Measurements from ENCODE around the gene ABI2.
"Not testable (repeated sequence)": the region's sequence is repeated elsewhere in the genome, so short reads cannot be mapped to it uniquely, and the experiment has no call there.

ABI2 gene

DNA sequence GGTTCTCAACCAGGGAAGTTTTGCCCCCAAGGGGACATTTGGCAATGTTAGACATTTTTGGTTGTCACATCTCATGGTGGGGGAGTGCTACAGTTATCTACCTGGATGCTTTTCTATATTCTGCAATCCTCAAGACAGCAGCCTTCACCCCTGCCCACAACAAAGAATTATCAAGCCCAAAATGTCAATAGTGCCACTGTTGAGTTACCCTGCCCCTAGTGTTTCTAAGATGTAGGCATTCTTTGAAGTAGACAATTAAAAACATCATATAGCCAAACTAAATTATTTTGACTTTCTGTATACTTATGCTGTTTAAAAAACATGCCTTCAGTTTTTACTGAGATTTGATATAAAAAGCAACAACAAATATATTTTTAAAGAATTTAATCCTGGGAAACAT lies 48.0 kb downstream of the ABI2 start:
- Mint-ChIP-seq H3K4me3 (no peak overlapping the region), H3K4me1 (no peaks in the 10 kb centered on the region), H3K9me3 (no peaks in the 10 kb centered on the region), H3K27ac (no peak overlapping the region), H3K36me3 (peaks cover 1% of the 10 kb centered on the region), H3K27me3 (no peaks in the 10 kb centered on the region)
- DNase-seq, result no peak
- CTCF ChIA-PET, result no interaction called here

DNA sequence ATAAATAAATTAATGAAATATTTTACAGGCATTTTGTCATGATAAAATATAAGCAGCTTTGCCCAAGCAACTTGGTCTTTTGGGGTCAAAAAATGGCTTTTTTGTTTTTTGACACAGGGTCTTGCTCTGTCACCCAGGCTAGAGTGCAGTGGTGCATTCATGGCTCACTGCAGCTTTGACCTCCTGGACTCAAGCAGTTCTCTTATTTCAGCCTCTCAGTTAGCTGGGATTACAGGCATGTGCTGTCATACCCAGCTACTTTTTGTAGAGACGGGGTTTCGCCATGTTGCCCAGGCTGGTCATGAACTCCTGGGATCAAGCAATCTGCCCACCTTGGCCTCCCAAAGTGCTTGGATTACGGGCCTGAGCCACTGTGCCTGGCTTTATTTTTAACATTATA lies 51.0 kb downstream of the ABI2 start:
- Mint-ChIP-seq H3K9me3 (no peaks in the 10 kb centered on the region), H3K4me3 (no peak overlapping the region), H3K27ac (no peak overlapping the region), H3K36me3 (peaks cover 2% of the 10 kb centered on the region), H3K27me3 (no peaks in the 10 kb centered on the region), H3K4me1 (no peaks in the 10 kb centered on the region)
- CTCF ChIA-PET, result no interaction called here
- DNase-seq, result no peak

DNA sequence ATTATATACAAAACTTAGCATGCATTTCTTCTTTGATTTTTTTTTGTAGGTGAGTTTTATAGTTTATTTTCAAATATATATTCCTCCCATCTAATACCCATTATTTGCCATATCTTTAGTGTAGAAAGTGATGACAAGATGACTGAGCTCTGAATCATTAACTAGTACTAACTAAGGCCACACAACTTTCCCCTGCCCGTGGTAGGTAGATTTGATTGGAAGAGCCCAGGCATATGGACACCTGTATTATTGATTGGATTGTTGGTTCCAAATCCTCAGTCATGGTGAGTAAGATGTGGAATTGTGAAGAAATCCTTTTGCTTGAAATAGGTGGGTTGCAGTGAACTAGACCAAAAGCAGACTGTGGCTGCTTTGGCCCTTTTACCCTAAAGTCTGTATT lies 54.8 kb downstream of the ABI2 start:
- H3K36me3 Mint-ChIP-seq, result peaks cover 2% of the 10 kb centered on the region

DNA sequence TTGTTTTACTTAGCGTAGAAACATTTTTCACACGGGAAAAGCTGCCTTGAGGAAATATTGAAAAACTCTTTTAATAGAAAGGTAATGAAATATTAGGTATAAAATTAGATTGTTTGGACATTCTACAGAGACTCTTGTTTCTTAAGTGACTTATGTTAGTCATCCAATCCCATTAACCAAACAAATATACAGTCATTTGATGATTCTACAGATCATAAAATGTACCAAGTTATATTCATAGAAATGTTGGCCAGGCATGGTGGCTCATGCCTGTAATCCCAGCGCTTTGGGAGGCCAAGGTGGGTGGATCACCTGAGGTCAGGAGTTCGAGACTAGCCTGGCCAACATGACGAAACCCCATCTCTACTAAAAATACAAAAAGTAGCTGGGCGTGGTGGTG lies 60.0 kb downstream of the ABI2 start:
- H3K9me3 Mint-ChIP-seq, H3K27me3 Mint-ChIP-seq, DNase-seq, H3K4me3 Mint-ChIP-seq, CTCF ChIA-PET, H3K36me3 Mint-ChIP-seq, H3K4me1 Mint-ChIP-seq, H3K27ac Mint-ChIP-seq: not testable (repeated sequence)

More for the DNA sequence above, 54.8 kb downstream of the ABI2 start:
- H3K27ac Mint-ChIP-seq, result no peak overlapping the region
- no peak overlapping the region for H3K4me3 Mint-ChIP-seq
- no peaks in the 10 kb centered on the region for H3K4me1 Mint-ChIP-seq
- no peak for DNase-seq
- no peaks in the 10 kb centered on the region for H3K9me3 Mint-ChIP-seq
- CTCF ChIA-PET, result no interaction called here
- no peaks in the 10 kb centered on the region for H3K27me3 Mint-ChIP-seq

DNA sequence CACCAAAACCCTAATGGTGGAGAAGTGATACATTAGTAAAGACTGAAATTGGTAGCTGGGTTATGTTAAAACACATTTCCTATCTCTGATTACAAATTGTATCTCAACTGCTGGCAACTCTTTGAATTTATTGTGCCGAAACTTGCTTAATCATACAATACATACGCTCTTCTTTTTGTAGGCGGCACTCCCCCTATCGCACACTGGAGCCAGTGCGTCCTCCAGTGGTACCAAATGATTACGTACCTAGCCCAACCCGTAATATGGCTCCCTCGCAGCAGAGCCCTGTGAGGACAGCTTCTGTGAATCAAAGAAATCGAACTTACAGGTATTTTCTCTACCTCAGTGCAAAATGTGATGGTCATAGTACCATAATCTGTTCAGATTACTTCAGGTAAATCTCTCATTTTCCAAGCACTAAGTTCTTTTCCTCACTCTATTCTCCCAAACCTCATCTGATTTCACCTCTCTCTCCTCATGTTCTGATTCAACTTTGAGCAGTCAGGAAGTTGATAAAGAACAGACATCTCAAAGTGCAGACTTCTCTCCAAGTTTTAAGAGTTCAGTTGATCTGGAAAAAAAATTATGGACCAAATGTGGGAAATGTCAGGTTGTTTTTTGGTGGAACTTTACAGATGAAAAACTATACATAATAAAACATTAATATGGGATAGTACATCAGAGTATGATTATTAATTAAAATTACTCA lies 66.5 kb downstream of the ABI2 start:
- DNase-seq, result no peak
- CTCF ChIA-PET, result no interaction called here
- Mint-ChIP-seq H3K4me1 (peaks cover 4% of the 10 kb centered on the region), H3K36me3 (peaks cover 11% of the 10 kb centered on the region), H3K27ac (no peak overlapping the region), H3K4me3 (no peak overlapping the region), H3K9me3 (peaks cover 4% of the 10 kb centered on the region), H3K27me3 (no peaks in the 10 kb centered on the region)

DNA sequence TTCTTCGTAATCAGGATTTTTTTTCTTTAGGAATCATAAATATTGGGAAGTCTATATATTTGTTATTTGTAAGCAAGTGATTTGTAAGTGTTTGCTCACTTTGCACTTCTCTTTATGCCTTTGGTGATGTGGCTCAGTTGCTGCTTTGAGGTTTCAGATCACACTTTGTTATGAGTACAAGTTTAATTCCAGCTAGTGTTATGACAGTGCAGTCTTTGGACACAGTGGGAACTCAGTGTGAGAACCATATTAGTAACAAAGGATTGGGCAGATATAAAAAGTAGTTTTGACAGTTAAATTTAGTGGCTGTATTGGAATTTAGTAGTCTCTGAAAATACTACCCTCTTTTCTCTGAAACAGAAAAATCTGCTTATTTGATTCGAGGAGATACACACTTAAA lies 67.7 kb downstream of the ABI2 start:
- H3K27ac Mint-ChIP-seq, result no peak overlapping the region
- H3K36me3 Mint-ChIP-seq, result peaks cover 11% of the 10 kb centered on the region
- DNase-seq, result no peak
- CTCF ChIA-PET, result no interaction called here
- H3K4me1 Mint-ChIP-seq, result peaks cover 4% of the 10 kb centered on the region
- no peaks in the 10 kb centered on the region for H3K27me3 Mint-ChIP-seq
- no peak overlapping the region for H3K4me3 Mint-ChIP-seq
- H3K9me3 Mint-ChIP-seq, result peaks cover 4% of the 10 kb centered on the region

DNA sequence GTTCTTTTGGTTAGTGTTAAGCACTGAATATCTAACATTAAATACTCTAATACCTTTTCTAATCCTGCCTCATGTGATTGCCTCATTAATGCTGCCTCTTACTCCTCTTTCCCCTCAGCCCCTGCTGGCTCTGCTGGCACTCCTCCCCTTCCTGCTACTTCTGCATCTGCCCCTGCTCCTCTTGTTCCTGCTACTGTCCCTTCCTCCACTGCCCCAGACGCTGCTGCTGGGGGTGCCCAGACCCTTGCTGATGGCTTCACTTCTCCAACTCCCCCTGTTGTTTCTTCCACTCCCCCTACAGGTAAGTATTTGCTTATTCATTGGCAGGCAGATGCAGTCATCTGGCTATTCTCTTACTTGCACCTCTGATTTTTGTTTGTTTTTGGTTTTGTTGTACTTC lies 68.5 kb downstream of the ABI2 start:
- H3K9me3 Mint-ChIP-seq, result peaks cover 4% of the 10 kb centered on the region
- no peak overlapping the region for H3K4me3 Mint-ChIP-seq
- CTCF ChIA-PET, result no interaction called here
- peaks cover 11% of the 10 kb centered on the region for H3K36me3 Mint-ChIP-seq
- H3K27ac Mint-ChIP-seq, result no peak overlapping the region
- no peaks in the 10 kb centered on the region for H3K27me3 Mint-ChIP-seq
- DNase-seq, result no peak
- peaks cover 4% of the 10 kb centered on the region for H3K4me1 Mint-ChIP-seq

DNA sequence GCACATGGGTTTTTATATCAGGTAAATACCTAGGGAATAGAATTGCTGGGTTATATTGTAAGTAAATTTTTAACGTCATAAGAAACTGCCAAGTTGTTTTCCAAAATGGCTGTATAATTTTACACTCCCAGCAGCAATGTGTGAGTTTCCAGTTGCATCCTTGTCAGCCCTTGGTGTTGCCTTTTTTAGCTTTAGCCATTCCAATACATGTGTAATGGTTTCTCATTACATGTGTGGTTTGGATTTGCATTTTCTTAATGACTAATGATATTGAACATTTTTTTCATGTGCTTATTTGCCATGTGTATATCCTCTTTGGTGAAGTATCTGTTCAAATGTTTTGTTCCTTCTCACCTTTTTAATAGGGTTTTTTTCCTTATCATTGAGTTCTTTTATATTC lies 70.8 kb downstream of the ABI2 start:
- H3K27me3 Mint-ChIP-seq, result no peaks in the 10 kb centered on the region
- no peak overlapping the region for H3K27ac Mint-ChIP-seq
- H3K9me3 Mint-ChIP-seq, result peaks cover 4% of the 10 kb centered on the region
- peaks cover 11% of the 10 kb centered on the region for H3K36me3 Mint-ChIP-seq
- CTCF ChIA-PET, result no interaction called here
- no peak for DNase-seq
- no peaks in the 10 kb centered on the region for H3K4me1 Mint-ChIP-seq
- no peak overlapping the region for H3K4me3 Mint-ChIP-seq

DNA sequence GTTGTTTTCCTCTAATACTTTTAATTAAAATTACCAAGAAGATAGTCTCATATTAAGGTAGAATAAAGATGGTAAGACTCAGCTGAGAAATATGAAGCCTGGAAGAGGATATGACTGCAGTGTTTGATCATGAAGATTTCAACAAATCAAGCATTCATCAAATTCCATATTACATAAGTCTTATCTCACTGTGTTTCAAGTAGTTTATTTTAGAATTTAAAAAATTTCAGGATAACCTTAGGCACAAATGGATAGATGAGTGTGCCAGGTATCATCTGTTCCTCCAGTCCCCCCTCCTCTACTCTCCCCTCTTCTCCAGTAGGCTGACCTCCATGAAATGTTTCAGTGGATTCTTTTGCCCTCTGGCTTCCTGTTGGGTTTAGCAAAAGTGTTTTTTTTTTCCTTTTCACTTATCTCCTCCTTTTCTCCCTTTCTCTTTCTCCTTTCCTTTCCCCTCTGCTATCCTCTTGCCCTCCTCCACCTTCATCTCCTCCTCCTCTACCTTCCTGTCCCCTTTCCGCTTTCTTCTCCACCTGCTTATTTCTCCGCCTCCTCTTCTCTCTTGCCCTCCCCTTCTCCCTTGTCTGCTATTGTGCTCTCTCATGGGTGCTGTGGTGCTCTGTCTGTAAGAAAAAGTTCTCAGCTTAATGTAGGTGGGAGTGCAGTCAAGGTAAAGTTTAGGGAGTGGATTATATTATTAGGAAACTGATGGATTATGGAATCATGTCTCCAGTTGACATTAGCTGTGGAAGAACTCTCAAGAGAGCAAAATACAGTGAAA lies 72.8 kb downstream of the ABI2 start:
- H3K4me3 Mint-ChIP-seq, result no peak overlapping the region
- DNase-seq, result no peak
- no peaks in the 10 kb centered on the region for H3K4me1 Mint-ChIP-seq
- no peaks in the 10 kb centered on the region for H3K27me3 Mint-ChIP-seq
- CTCF ChIA-PET, result no interaction called here
- H3K9me3 Mint-ChIP-seq, result peaks cover 4% of the 10 kb centered on the region
- H3K36me3 Mint-ChIP-seq, result peaks cover 10% of the 10 kb centered on the region
- H3K27ac Mint-ChIP-seq, result no peak overlapping the region

DNA sequence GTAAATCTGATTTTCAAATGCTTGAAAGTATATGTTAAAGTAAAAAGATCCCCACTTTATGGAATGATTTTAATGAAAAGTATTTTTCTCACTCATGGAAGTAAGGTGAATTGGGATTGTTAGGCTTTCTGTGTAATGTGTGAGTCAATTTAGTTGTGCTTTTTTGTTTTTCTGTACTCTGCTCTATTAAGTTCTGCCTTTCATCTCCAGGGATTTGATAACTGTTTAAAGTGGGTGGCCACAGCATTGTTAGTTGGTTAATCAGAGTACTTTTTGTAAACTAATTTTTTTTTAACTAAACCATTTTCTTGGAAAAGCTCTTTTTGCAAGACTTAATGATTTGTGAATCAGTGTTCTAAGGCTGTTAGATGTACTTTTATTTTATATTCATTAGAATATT lies 76.8 kb downstream of the ABI2 start:
- CTCF ChIA-PET, result no interaction called here
- Mint-ChIP-seq H3K4me1 (no peaks in the 10 kb centered on the region), H3K9me3 (no peaks in the 10 kb centered on the region), H3K4me3 (no peak overlapping the region), H3K36me3 (peaks cover 8% of the 10 kb centered on the region), H3K27ac (no peak overlapping the region), H3K27me3 (no peaks in the 10 kb centered on the region)
- DNase-seq, result no peak

DNA sequence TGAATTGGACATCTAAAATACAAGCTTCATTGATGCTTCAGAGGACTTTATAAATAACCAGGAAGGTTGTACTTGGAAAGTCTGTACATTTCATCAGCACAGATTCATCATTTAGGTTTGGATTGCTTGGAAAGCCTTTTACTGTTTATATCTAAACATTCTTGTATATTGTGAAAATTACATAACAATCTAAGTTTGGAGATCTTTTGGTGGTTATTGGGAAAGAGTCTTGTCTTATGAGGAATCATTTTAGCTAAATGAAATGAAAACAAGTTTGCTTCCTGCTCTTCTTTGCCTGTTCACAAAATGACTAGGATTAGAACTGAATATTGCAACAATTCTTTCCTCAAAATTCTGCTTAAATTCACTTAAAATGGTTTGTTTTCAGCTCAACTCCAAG lies 79.3 kb downstream of the ABI2 start:
- CTCF ChIA-PET, result no interaction called here

DNA sequence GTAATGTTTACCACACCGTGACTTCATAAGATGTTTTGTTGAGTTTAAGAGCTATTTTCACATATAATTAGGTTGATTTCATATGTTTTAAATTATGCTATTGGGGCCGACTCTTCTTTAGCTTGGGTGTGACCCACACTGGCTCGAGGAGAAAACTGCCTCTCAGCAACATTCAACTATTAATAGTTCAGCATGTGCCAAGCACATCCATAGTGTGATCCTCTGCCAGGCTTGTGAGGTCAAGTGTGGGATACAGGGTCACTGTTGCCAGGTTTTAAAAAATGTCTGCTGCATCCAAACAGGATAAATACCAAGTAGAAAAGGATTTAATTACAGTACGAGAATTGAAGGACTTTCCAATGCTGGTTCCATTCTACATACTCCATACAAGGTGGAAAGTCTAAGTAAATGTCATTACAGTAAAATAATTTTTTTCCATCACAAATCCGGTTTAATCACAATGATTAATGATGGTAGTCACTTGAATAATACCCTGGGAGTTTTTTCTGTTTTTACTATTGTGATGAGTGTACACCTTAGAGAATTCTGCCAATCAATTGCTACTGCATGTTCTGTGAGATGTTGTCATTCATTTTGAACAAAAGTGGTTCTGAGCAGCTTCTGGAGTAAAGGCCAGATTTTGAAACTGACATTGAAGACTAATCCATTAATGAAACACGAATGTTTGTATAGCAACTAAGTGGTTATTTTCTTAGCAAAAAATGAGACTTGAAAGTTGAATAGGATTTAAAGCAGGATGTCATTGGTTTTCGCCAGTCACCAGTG lies 84.5 kb downstream of the ABI2 start:
- Mint-ChIP-seq H3K27ac (no peak overlapping the region), H3K9me3 (no peaks in the 10 kb centered on the region), H3K4me1 (no peaks in the 10 kb centered on the region), H3K27me3 (no peaks in the 10 kb centered on the region), H3K36me3 (peaks cover 20% of the 10 kb centered on the region), H3K4me3 (no peak overlapping the region)
- no peak for DNase-seq
- CTCF ChIA-PET, result interaction anchor here (0.5 kb wide), 1 partner anchor 163 kb away, joined by 5 read pairs; no protein-coding TSS in a partner anchor

More for the DNA sequence above, 79.3 kb downstream of the ABI2 start:
- Mint-ChIP-seq H3K9me3 (no peaks in the 10 kb centered on the region), H3K4me3 (no peak overlapping the region), H3K4me1 (no peaks in the 10 kb centered on the region), H3K36me3 (peaks cover 8% of the 10 kb centered on the region), H3K27ac (no peak overlapping the region), H3K27me3 (no peaks in the 10 kb centered on the region)
- DNase-seq, result no peak

DNA sequence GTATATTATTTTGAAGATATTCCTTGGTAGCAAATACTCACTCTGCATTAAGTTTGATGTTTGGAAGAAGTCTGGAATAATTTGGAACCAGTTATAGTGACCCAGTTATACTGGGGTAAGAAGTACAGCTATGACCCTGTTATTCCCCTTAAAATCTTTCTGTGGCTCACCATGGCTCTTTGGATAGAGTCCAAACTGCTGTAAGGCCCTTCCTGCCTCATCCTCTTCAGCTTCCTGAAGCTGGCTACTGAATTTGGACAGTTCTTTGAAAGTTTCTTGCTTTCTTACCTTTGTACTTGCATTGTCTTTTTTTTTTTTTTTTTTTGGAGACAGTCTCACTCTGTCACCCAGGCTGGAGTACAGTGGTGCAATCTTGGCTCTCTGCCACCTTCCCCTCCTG lies 85.6 kb downstream of the ABI2 start:
- no peak for DNase-seq
- CTCF ChIA-PET, result no interaction called here
- H3K9me3 Mint-ChIP-seq, result peaks cover 7% of the 10 kb centered on the region
- no peak overlapping the region for H3K4me3 Mint-ChIP-seq
- H3K27me3 Mint-ChIP-seq, result no peaks in the 10 kb centered on the region
- no peaks in the 10 kb centered on the region for H3K4me1 Mint-ChIP-seq
- no peak overlapping the region for H3K27ac Mint-ChIP-seq
- H3K36me3 Mint-ChIP-seq, result peaks cover 29% of the 10 kb centered on the region

DNA sequence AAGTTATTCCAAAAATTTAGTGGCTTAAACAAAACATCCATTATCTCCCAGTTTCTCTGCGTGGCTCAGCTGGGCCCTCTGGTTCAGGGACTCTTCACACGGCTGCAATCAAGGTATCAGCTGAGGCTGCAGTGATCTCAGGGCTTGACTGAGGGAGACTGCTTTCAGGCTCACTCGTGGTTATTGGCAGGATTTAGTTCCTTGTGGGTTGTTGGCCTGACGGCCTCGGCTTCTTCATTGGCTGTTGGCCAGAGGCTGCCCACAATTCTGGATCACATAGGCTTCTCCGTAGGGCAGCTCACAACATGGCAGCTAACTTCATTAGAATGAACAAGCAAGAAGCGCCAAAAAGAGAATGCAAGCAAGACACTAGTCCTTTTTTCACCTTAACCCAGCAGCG lies 90.1 kb downstream of the ABI2 start:
- Mint-ChIP-seq H3K9me3 (peaks cover 8% of the 10 kb centered on the region), H3K27me3 (no peaks in the 10 kb centered on the region), H3K4me3 (no peak overlapping the region), H3K27ac (no peak overlapping the region), H3K36me3 (peaks cover 25% of the 10 kb centered on the region), H3K4me1 (no peaks in the 10 kb centered on the region)
- DNase-seq, result no peak
- CTCF ChIA-PET, result no interaction called here

DNA sequence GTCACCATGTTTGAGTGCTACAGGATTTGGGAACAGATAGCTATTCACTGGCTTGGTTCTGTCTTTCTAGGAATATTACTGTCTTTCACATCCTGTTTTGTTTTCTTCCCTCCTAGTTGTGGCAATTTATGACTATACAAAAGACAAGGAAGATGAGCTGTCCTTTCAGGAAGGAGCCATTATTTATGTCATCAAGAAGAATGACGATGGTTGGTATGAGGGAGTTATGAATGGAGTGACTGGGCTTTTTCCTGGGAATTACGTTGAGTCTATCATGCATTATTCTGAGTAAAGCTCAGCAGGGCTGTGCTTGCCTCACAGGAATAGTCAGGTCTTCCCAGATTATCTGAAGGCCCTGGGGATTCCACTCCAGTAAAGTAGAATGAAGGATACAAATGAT lies 98.9 kb downstream of the ABI2 start:
- H3K36me3 Mint-ChIP-seq, result peaks cover 1% of the 10 kb centered on the region
- H3K27me3 Mint-ChIP-seq, result no peaks in the 10 kb centered on the region
- no peak overlapping the region for H3K4me3 Mint-ChIP-seq
- peaks cover 2% of the 10 kb centered on the region for H3K4me1 Mint-ChIP-seq
- no peak for DNase-seq
- no peak overlapping the region for H3K27ac Mint-ChIP-seq
- CTCF ChIA-PET, result no interaction called here
- H3K9me3 Mint-ChIP-seq, result no peaks in the 10 kb centered on the region

Data from activated naive CD4-positive, alpha-beta T cell treated with anti-CD3 and anti-CD28 coated beads, Interleukin-2, amount 10 ng/mL, durations not matched to agents 7 days and 5 days (primary cell).